Prostate gland (tissue), 2 donors: ENCODE results near the gene TRIM24. TPM values are rescaled to one million over a fixed set of nuclear protein-coding genes. Genes with fewer than 3 reads are reported as not detected.

Source experiments
- DNase-seq: peaks from one replicate; pipeline ENCODE4 v3.0.0-alpha.2; 2019; ENCODE audit warnings: low spot score
- H3K27ac ChIP-seq, 2 donors: fragments of 200-600 bp; sonication (generic); 2 replicates each; pipeline ENCODE4 v1.5.1; 2017 to 2019
- H3K27me3 ChIP-seq: fragments of 200-600 bp; sonication (generic); replicated peaks from 2 replicates; pipeline ENCODE4 v1.5.1; 2019; ENCODE audit not compliant: insufficient read depth
- H3K36me3 ChIP-seq, 2 donors: fragments of 200-600 bp; sonication (generic); 1 replicate in 1 of 2; 2 replicates in 1 of 2; pipeline versions ENCODE4 v1.5.1 to v1.8.1; 2017 to 2019
- H3K4me1 ChIP-seq: fragments of 200-600 bp; sonication (generic); replicated peaks from 2 replicates; pipeline ENCODE4 v1.5.1; 2019
- H3K4me3 ChIP-seq, 2 donors: fragments of 200-600 bp; sonication (generic); 2 replicates each; pipeline ENCODE4 v1.5.1; 2017 to 2019
- H3K9me3 ChIP-seq: fragments of 200-600 bp; sonication (generic); 2 replicates; pipeline ENCODE4 v1.5.1; 2017
- CTCF ChIP-seq, 4 experiments: fragments of 200-600 bp in 2 of 4; fragments of 450-650 bp in 2 of 4; sonication (generic) in 2 of 4; IDR thresholded peaks; 1 replicate in 3 of 4; 2 replicates in 1 of 4; pipeline ENCODE4 v1.5.1; 2016 to 2019; ENCODE audit warnings: antibody characterized with exemption in 4 of 4, mild to moderate bottlenecking in 2 of 4, moderate library complexity in 2 of 4
- POLR2A ChIP-seq: fragments of 450-650 bp; IDR thresholded peaks from one replicate; pipeline ENCODE4 v1.6.1; 2016; ENCODE audit warnings: antibody characterized with exemption, mild to moderate bottlenecking
- POLR2AphosphoS5 ChIP-seq: sonication (generic); formaldehyde crosslinking; IDR thresholded peaks from one replicate; pipeline ENCODE4 v1.6.1; 2017; ENCODE audit warnings: antibody characterized with exemption
- WGBS: methylation state at CpG from one replicate; pipeline ENCODE4 v1.1.5; 2018; 5-methylcytosine and 5-hydroxymethylcytosine counted together
- intact Hi-C: fragments of 100-400 bp; cut with DNase I; formaldehyde crosslinking; loops from one replicate; pipeline ENCODE4 v1.14.2; 2022
- small RNA-seq, 2 donors: library from RNA; depleted of rRNA; stranded (forward); fragments of <200 nt; gene quantifications; one replicate each; pipeline ENCODE3, GENCODE V24; 2016
- total RNA-seq, 2 donors: library from RNA; depleted of rRNA; stranded (reverse); fragments of >200 nt; gene quantifications; one replicate each; pipeline ENCODE4 v1.1.0, GENCODE V29; 2016

The TRIM24 gene
- total RNA-seq, 2 donors from 2014 or later = 38.9 to 42.6 TPM

GRCh38 chr7:138627361-138627760, 167.3 kb downstream of the TRIM24 start:
- TF ChIP-seq CTCF (IDR thresholded peaks at IDR 0.05) (no peak), POLR2A (no peak), POLR2AphosphoS5 (no peak)
- H3K27ac ChIP-seq = no peak overlapping the region

GRCh38 chr7:138630059-138630610, 170.1 kb downstream of the TRIM24 start:
- H3K27ac ChIP-seq = no peak overlapping the region
- intact Hi-C loops = no loop called here
- no peaks in the 10 kb centered on the region for H3K27me3 ChIP-seq
- no peaks in the 10 kb centered on the region for H3K9me3 ChIP-seq
- no peaks in the 10 kb centered on the region for H3K36me3 ChIP-seq
- no peak for DNase-seq
- H3K4me3 ChIP-seq = no peak overlapping the region
- no peak for TF ChIP-seq POLR2AphosphoS5
- TF ChIP-seq POLR2A = no peak
- TF ChIP-seq CTCF (IDR thresholded peaks at IDR 0.05) = no peak
- no peaks in the 10 kb centered on the region for H3K4me1 ChIP-seq
- WGBS = 96% methylated on average over 8 of the region's 8 CpGs

More at GRCh38 chr7:138627361-138627760, 167.3 kb downstream of the TRIM24 start:
- Histone ChIP-seq H3K36me3 (no peaks in the 10 kb centered on the region), H3K27me3 (no peaks in the 10 kb centered on the region), H3K4me1 (no peaks in the 10 kb centered on the region), H3K9me3 (no peaks in the 10 kb centered on the region), H3K4me3 (no peak overlapping the region)
- 68% methylated on average over 6 of the region's 6 CpGs for WGBS
- DNase-seq = no peak
- intact Hi-C loops = no loop called here

GRCh38 chr7:138632384-138632783, 172.3 kb downstream of the TRIM24 start:
- Histone ChIP-seq H3K36me3 (no peaks in the 10 kb centered on the region), H3K27ac (no peak overlapping the region), H3K4me1 (no peaks in the 10 kb centered on the region), H3K4me3 (no peak overlapping the region), H3K27me3 (no peaks in the 10 kb centered on the region), H3K9me3 (no peaks in the 10 kb centered on the region)
- no peak for DNase-seq
- WGBS = 53% methylated on average over 2 of the region's 2 CpGs
- TF ChIP-seq POLR2A (no peak), POLR2AphosphoS5 (no peak), CTCF (IDR thresholded peaks at IDR 0.05) (no peak)
- intact Hi-C loops = no loop called here

- Histone ChIP-seq H3K36me3 (no peaks in the 10 kb centered on the region), H3K27ac (no peak overlapping the region), H3K4me1 (no peaks in the 10 kb centered on the region), H3K4me3 (no peak overlapping the region), H3K27me3 (no peaks in the 10 kb centered on the region), H3K9me3 (no peaks in the 10 kb centered on the region)
- DNase-seq = no peak
- TF ChIP-seq CTCF (IDR thresholded peaks at IDR 0.05) = no peak
- TF ChIP-seq POLR2AphosphoS5 = no peak
- TF ChIP-seq POLR2A = no peak
- 43% methylated on average over 12 of the region's 12 CpGs for WGBS
- intact Hi-C loops = no loop called here
Measured at GRCh38 chr7:138632826-138633602, 173.0 kb downstream of the TRIM24 start.

Small RNA genes lying within 50 kb of the gene (small RNA-seq; reads per million reads assigned to genes)
- 0 reads per million in 2 donors for gene RF00561

Other genes starting within 250 kb of the TRIM24 start
- gene SVOPL, start 241.1 kb downstream of the TRIM24 start, total RNA-seq = under 1 TPM in 1 of 2 donors, not detected in 1; 0.36 TPM